Activated T-cell treated with anti-CD3 and anti-CD28 coated beads for 24 hours (primary cell): ENCODE results near the gene ADIPOR1.
"Not testable (repeated sequence)": the region's sequence is repeated elsewhere in the genome, so short reads cannot be mapped to it uniquely, and the experiment has no call there.

Source experiments
- DNase-seq: peaks from one replicate; pipeline ENCODE4 v3.0.0-alpha.2; 2020; ENCODE audit warnings: low read depth

Gene ADIPOR1

GRCh38 chr1:202938287-202938925, 19.7 kb downstream of the ADIPOR1 start:
- DNase-seq = no peak

- not testable (repeated sequence) for DNase-seq
These were observed 21.7 kb downstream of the ADIPOR1 start for GRCh38 chr1:202936409-202936808.

GRCh38 chr1:202935844-202936243, 22.3 kb downstream of the ADIPOR1 start:
- no peak for DNase-seq

DNA sequence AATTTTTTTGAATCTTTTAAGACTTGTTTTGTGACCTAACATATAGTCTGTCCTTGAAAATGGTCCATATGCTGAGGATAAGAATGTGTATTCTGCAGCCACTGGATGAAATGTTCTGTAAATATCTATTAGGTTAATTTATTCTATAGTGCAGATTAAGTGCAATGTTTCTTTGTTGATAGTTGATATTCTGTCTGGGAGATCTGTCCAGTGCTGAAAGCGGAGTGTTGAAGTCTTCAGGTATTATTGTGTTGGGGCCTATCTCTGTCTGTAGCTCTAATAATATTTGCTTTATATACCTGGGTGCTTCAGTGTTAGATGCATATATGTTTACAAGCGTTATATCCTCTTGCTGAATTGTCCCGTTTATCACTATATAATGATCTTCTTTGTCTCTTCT, 23.4 kb downstream of the ADIPOR1 start:
- DNase-seq = no peak

- no peak for DNase-seq
These were observed 25.6 kb downstream of the ADIPOR1 start for GRCh38 chr1:202932476-202932875.

DNA sequence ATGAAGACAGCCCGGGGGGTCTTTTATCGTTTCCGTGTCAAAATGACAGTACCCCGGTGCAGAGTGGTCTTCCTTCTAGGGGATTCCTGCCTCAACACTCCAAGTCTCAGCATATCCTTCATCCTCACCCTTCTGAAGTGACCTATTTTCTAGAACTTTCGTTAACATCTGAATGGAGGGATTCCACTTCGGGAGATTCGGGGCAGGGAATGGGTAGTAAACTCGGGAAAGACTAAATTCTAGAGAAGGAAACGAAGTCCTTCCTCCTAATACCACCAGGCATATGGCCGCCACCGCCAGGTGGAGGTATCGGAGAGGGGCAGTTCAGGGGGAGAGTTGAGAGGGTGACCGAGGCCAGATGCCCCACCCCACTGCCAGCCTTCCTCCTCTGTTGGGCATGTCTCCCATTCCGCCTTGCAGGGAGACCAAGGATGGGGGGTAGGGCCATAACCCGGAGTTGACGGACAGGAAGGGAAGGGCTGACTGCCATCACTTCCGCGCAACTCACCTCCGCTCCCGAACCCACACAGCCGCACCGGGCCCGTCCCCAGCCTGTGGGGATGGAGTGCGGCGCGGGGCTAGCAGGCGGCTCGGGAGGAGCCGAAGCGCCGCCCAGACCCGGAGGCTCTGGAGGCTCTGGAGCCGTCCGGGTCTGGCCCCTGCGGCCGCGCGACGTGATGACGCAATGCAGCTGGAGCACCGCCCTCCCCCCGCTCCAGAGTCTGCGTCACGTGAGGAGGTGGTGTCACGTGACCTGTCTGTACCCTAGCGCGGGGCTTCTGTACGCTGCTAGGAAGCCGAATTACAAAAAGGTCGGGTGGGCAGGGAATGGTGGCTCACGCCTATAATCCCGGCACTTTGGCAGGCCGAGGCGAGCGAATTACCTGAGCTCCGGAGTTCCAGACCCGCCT, 31.3 kb downstream of the ADIPOR1 start, which contains the start of gene KLHL12:
KLHL12 (minus strand) TSS at position 654 of the 911 bp plus-strand sequence. CDS start 2,072 bp downstream, outside the sequence.
- peak; percentile 92 for DNase-seq

DNA sequence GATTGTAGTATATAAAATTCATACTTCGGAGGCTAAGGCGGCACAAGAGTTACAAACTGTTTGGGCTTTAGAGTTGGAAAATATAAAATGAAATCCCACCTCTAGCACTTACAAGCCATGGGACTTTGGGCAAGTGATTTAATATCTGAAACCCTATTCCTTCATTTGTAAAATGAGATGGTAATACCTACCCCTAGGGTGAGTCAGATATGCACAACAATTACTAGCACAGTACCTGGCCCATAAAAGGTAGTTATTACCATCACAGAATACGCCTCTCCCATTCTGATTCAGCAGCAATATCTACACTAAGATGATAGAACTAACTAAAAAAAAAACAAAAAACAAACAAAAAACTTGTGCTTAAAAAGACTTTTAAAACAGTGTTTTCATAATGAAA, 34.6 kb downstream of the ADIPOR1 start:
- no peak for DNase-seq

DNA sequence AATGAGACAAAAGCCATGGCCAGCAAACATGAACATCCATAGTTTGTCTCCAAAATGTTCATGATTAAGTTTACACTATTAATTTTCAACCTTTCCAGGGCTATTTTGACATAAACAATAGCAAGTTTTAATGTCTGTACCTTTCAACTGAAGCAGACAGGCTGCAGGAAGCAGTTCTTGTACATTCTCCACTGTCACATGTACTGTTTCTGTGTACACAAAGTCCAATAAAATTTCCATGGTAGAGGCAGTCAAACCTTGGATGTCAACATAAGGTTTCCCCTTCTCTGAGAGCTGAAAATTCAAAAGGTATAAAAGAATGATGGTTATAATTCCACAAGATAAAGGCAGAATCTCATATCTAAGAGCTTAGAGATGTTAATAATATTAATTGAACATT, 38.5 kb downstream of the ADIPOR1 start:
- DNase-seq = no peak

- no peak for DNase-seq
These were observed 43.0 kb downstream of the ADIPOR1 start for GRCh38 chr1:202915146-202915545.

DNA sequence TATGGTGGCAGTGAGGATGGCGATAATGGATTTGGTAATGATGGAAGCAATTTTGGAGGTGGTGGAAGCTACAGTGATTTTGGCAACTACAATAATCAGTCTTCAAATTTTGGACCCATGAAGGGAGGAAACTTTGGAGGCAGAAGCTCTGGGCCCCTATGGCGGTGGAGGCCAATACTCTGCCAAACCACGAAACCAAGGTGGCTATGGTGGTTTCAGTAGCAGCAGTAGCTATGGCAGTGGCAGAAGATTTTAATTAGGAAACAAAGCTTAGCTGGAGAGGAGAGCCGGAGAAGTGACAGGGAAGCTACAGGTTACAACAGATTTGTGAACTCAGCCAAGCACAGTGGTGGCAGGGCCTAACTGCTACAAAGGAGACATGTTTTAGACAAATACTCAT, 45.6 kb downstream of the ADIPOR1 start:
- DNase-seq = not testable (repeated sequence)

- DNase-seq = no peak
These were observed 48.6 kb downstream of the ADIPOR1 start for GRCh38 chr1:202909494-202909893.

DNA sequence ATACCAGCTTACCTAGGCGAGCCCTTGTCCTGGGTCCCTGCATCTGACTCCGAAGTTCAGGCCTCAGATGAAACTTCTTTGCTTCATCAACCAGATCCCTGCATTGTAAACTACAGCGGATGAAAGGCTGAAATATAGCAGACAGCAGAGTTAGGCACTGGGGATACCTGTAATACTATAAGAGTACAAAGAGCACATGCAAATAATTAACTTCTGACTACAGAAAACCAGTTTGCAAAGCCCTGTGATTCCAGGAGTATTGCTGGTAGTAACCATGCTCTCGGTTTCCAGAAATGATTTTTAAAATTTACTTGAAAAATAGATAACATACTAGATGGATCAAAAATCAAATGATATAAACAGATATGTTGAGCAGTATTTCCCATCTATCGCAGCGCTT, 49.1 kb downstream of the ADIPOR1 start:
- DNase-seq = no peak

- DNase-seq = no peak
These were observed 52.8 kb downstream of the ADIPOR1 start for GRCh38 chr1:202905331-202905730.

GRCh38 chr1:202903808-202904207, 54.3 kb downstream of the ADIPOR1 start:
- DNase-seq = not testable (repeated sequence)

GRCh38 chr1:202901555-202901954, 56.6 kb downstream of the ADIPOR1 start:
- DNase-seq = no peak

- DNase-seq = no peak
These were observed 65.6 kb downstream of the ADIPOR1 start for GRCh38 chr1:202892501-202892900.
